HFF-Myc (cell line): ENCODE data around the gene CATSPER4.

Experiments
- DNase-seq: peaks from one replicate; pipeline ENCODE4 v3.0.0-alpha.2; 2011; ENCODE audit warnings: low read depth; ENCODE audit errors: extremely low read depth
- H3K4me3 ChIP-seq: replicated peaks from 2 replicates; pipeline ENCODE4 v1.5.1; 2011; ENCODE audit warnings: low read depth, mild to moderate bottlenecking, control low read depth, low read length
- CTCF ChIP-seq: IDR thresholded peaks from 2 replicates; pipeline ENCODE4 v1.5.1; 2012; ENCODE audit warnings: mild to moderate bottlenecking, low read depth, low read length, control low read depth; ENCODE audit errors: missing control alignments

Gene CATSPER4

GRCh38 chr1:26166719-26167281 is 23.6 kb upstream of the CATSPER4 start:
- no peak overlapping the region for H3K4me3 ChIP-seq
- DNase-seq = no peak
- no peak for TF ChIP-seq CTCF

GRCh38 chr1:26168410-26169197 is 21.8 kb upstream of the CATSPER4 start, which contains the start of gene C1orf232:
TSS of gene C1orf232 (minus strand) at chr1:26168963. CDS start at chr1:26168499, 464 bp downstream.
- TF ChIP-seq CTCF = no peak
- H3K4me3 ChIP-seq = peak within 1 kb of the TSS; percentile 95
- DNase-seq = no peak

GRCh38 chr1:26169198-26169554 is 21.2 kb upstream of the CATSPER4 start:
- no peak for TF ChIP-seq CTCF
- peak overlapping the region; percentile 95; the same call in 1 of the 2 replicates for H3K4me3 ChIP-seq
- DNase-seq = no peak

- peak; percentile 57 for DNase-seq
- TF ChIP-seq CTCF = peak; percentile 83
- H3K4me3 ChIP-seq = peak within 1 kb of the TSS; percentile 95
Observed at GRCh38 chr1:26169669-26170471, 20.5 kb upstream of the CATSPER4 start, which contains the start of gene ZNF593. TSS of gene ZNF593 (plus strand) at chr1:26169908. CDS start at chr1:26169984, 76 bp downstream.

- DNase-seq = no peak
- TF ChIP-seq CTCF = no peak
- peak overlapping the region; percentile 95 for H3K4me3 ChIP-seq
Observed at GRCh38 chr1:26170472-26170821, 20.0 kb upstream of the CATSPER4 start.

GRCh38 chr1:26171084-26172072 is 19.0 kb upstream of the CATSPER4 start, which contains the start of gene ZNF593OS:
TSS of gene ZNF593OS (minus strand) at chr1:26171832. CDS start at chr1:26171661, 171 bp downstream.
- peak within 1 kb of the TSS; percentile 95 for H3K4me3 ChIP-seq
- no peak for TF ChIP-seq CTCF
- no peak for DNase-seq
